ENCODE results near the gene ZRANB1.

The ZRANB1 gene

GRCh38 chr10:124906551-124907001 is 35.3 kb upstream of the ZRANB1 start:
- H3K27me3 ChIP-seq (ENCODE audit: low read length), result no peaks in the 10 kb centered on the region; the same call in 1 of the 2 replicates
- no peaks in the 10 kb centered on the region for H3K9me2 ChIP-seq (replicated peaks; ENCODE audit: insufficient read depth, low read length)
- no peaks in the 10 kb centered on the region for H3K79me2 ChIP-seq (ENCODE audit: insufficient read depth, low read length)
- H3K36me3 ChIP-seq (ENCODE audit: low read length), result no peaks in the 10 kb centered on the region
- H3F3A ChIP-seq (ENCODE audit: insufficient read depth), result no peaks in the 10 kb centered on the region
- no peak overlapping the region for H3K4me3 ChIP-seq (ENCODE audit: insufficient read depth, low read length, poor library complexity, severe bottlenecking)
- H2AFZ ChIP-seq (ENCODE audit: low read depth, low read length, severe bottlenecking), result no peak overlapping the region
- H3K9ac ChIP-seq (ENCODE audit: low read length), result no peak overlapping the region
- no peak overlapping the region for H3K4me2 ChIP-seq (ENCODE audit: low read depth, low read length, poor library complexity, severe bottlenecking)
- H3K9me3 ChIP-seq (ENCODE audit: insufficient read depth, low read length), result no peaks in the 10 kb centered on the region
- H3K27ac ChIP-seq (ENCODE audit: low read depth, low read length), result no peak overlapping the region
- TF ChIP-seq EZH2phosphoT487 (conservative IDR thresholded peaks at IDR 0.05; ENCODE audit: low read length) (no peak), CTCF (IDR thresholded peaks at IDR 0.05; ENCODE audit: insufficient read depth, low read length, poor library complexity, severe bottlenecking) (no peak)
- no peaks in the 10 kb centered on the region for H4K20me1 ChIP-seq (ENCODE audit: low read depth, low read length)

GRCh38 chr10:124909563-124909962 is 32.4 kb upstream of the ZRANB1 start:
- Histone ChIP-seq H4K20me1 (ENCODE audit: low read depth, low read length) (no peaks in the 10 kb centered on the region), H3K9ac (ENCODE audit: low read length) (no peak overlapping the region), H3K4me2 (ENCODE audit: low read depth, low read length, poor library complexity, severe bottlenecking) (no peak overlapping the region), H3K9me2 (replicated peaks; ENCODE audit: insufficient read depth, low read length) (no peaks in the 10 kb centered on the region), H2AFZ (ENCODE audit: low read depth, low read length, severe bottlenecking) (no peak overlapping the region), H3K79me2 (ENCODE audit: insufficient read depth, low read length) (no peaks in the 10 kb centered on the region), H3K27me3 (ENCODE audit: low read length) (no peaks in the 10 kb centered on the region; the same call in 1 of the 2 replicates), H3K9me3 (ENCODE audit: insufficient read depth, low read length) (no peaks in the 10 kb centered on the region), H3F3A (ENCODE audit: insufficient read depth) (no peaks in the 10 kb centered on the region), H3K36me3 (ENCODE audit: low read length) (no peaks in the 10 kb centered on the region), H3K27ac (ENCODE audit: low read depth, low read length) (no peak overlapping the region), H3K4me3 (ENCODE audit: insufficient read depth, low read length, poor library complexity, severe bottlenecking) (no peak overlapping the region)
- TF ChIP-seq CTCF (IDR thresholded peaks at IDR 0.05; ENCODE audit: insufficient read depth, low read length, poor library complexity, severe bottlenecking) (no peak), EZH2phosphoT487 (conservative IDR thresholded peaks at IDR 0.05; ENCODE audit: low read length) (no peak)

GRCh38 chr10:124911124-124912067 is 30.5 kb upstream of the ZRANB1 start:
- Histone ChIP-seq H3K27me3 (ENCODE audit: low read length) (no peaks in the 10 kb centered on the region; the same call in 1 of the 2 replicates), H3K9me3 (ENCODE audit: insufficient read depth, low read length) (no peaks in the 10 kb centered on the region), H3K9ac (ENCODE audit: low read length) (no peak overlapping the region), H3K4me2 (ENCODE audit: low read depth, low read length, poor library complexity, severe bottlenecking) (no peak overlapping the region), H2AFZ (ENCODE audit: low read depth, low read length, severe bottlenecking) (no peak overlapping the region), H3K27ac (ENCODE audit: low read depth, low read length) (no peak overlapping the region), H3K4me3 (ENCODE audit: insufficient read depth, low read length, poor library complexity, severe bottlenecking) (no peak overlapping the region), H3K9me2 (replicated peaks; ENCODE audit: insufficient read depth, low read length) (no peaks in the 10 kb centered on the region), H3F3A (ENCODE audit: insufficient read depth) (no peaks in the 10 kb centered on the region), H3K36me3 (ENCODE audit: low read length) (no peaks in the 10 kb centered on the region), H3K79me2 (ENCODE audit: insufficient read depth, low read length) (no peaks in the 10 kb centered on the region), H4K20me1 (ENCODE audit: low read depth, low read length) (no peaks in the 10 kb centered on the region)
- TF ChIP-seq CTCF (IDR thresholded peaks at IDR 0.05; ENCODE audit: insufficient read depth, low read length, poor library complexity, severe bottlenecking) (no peak), EZH2phosphoT487 (conservative IDR thresholded peaks at IDR 0.05; ENCODE audit: low read length) (no peak)

Data from SU-DHL-6 (cell line).